ENCODE results near the gene VEZF1. TPM values are rescaled to one million over a fixed set of nuclear protein-coding genes. Genes with fewer than 3 reads are reported as not detected.

The VEZF1 gene
- total and polyA plus RNA-seq, 2 experiments from 2014 or later = 36.0 to 67.7 TPM

DNA sequence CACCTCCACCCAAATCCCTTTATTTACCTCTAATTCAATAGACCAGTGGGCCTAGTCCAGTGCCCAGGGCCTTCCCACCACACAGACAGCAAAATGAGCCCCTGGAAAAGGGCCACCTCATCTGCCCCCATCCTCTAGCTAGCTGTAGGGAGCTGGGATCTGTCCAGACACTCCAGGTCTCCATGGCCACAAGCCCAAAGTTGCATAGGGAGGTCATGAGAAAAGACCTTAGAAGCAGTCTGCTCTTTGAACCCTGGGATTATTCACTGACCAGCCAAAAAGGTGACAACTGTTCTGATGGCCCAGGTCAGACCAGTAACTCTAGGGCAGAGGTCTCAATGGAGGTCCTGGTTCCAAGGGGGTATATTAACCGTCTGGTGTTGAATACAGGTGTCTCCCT is 34.8 kb downstream of the VEZF1 start:
- no peaks in the 10 kb centered on the region for H3K9me2 ChIP-seq (ENCODE audit: insufficient read depth)
- H2AFZ ChIP-seq = no peak overlapping the region
- H3K4me3 ChIP-seq = no peak overlapping the region
- H3K27me3 ChIP-seq (ENCODE audit: insufficient read depth) = peaks cover 42% of the 10 kb centered on the region
- no peak overlapping the region for H3K4me2 ChIP-seq
- peak overlapping the region; percentile 76; the same call in 1 of the 3 replicates for H3K4me3 Mint-ChIP-seq
- DNase-seq (ENCODE audit: low spot score) = no peak
- H3K79me2 ChIP-seq (replicated peaks; ENCODE audit: insufficient read depth) = no peaks in the 10 kb centered on the region
- no peak overlapping the region for H3K27ac Mint-ChIP-seq
- peaks cover 31% of the 10 kb centered on the region for H3K27me3 Mint-ChIP-seq (ENCODE audit: insufficient read depth, low read depth, poor library complexity)
- H3K4me1 Mint-ChIP-seq = peaks cover 55% of the 10 kb centered on the region
- H3K9me3 Mint-ChIP-seq = peaks cover 3% of the 10 kb centered on the region; the same call in 2 of the 3 replicates
- H3K4me1 ChIP-seq (ENCODE audit: insufficient read depth) = peaks cover 43% of the 10 kb centered on the region
- peaks cover 13% of the 10 kb centered on the region for H3F3A ChIP-seq (replicated peaks; ENCODE audit: low read depth)
- H3K27ac ChIP-seq (ENCODE audit: low read depth) = no peak overlapping the region
- H3K36me3 ChIP-seq (ENCODE audit: insufficient read depth) = no peaks in the 10 kb centered on the region
- TF ChIP-seq ZNF331 (CRISPR knock-in tag; IDR thresholded peaks at IDR 0.05; ENCODE audit: low read depth) (no peak), STAT1 (IDR thresholded peaks at IDR 0.05; ENCODE audit: unreplicated experiment) (no peak), POLR2AphosphoS5 (IDR thresholded peaks at IDR 0.05; ENCODE audit: low read depth) (no peak), EZH2 (IDR thresholded peaks at IDR 0.05; ENCODE audit: low read depth, unreplicated experiment) (no peak), EZH2phosphoT487 (IDR thresholded peaks at IDR 0.05; ENCODE audit: unreplicated experiment) (no peak), REST (IDR thresholded peaks at IDR 0.05; ENCODE audit: unreplicated experiment) (no peak), ZNF114 (CRISPR knock-in tag; IDR thresholded peaks at IDR 0.05) (no peak), CREB1 (CRISPR knock-in tag; IDR thresholded peaks at IDR 0.05; ENCODE audit: low read depth) (no peak), JUNB (IDR thresholded peaks at IDR 0.05; ENCODE audit: unreplicated experiment) (no peak), NANOG (IDR thresholded peaks at IDR 0.05; ENCODE audit: borderline replicate concordance) (no peak)
- TF ChIP-seq, protein P1, sequence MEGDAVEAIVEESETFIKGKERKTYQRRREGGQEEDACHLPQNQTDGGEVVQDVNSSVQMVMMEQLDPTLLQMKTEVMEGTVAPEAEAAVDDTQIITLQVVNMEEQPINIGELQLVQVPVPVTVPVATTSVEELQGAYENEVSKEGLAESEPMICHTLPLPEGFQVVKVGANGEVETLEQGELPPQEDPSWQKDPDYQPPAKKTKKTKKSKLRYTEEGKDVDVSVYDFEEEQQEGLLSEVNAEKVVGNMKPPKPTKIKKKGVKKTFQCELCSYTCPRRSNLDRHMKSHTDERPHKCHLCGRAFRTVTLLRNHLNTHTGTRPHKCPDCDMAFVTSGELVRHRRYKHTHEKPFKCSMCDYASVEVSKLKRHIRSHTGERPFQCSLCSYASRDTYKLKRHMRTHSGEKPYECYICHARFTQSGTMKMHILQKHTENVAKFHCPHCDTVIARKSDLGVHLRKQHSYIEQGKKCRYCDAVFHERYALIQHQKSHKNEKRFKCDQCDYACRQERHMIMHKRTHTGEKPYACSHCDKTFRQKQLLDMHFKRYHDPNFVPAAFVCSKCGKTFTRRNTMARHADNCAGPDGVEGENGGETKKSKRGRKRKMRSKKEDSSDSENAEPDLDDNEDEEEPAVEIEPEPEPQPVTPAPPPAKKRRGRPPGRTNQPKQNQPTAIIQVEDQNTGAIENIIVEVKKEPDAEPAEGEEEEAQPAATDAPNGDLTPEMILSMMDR (conservative IDR thresholded peaks at IDR 0.05; ENCODE audit: low read depth in 2 of 2) = no peak
- TF ChIP-seq, protein P2, sequence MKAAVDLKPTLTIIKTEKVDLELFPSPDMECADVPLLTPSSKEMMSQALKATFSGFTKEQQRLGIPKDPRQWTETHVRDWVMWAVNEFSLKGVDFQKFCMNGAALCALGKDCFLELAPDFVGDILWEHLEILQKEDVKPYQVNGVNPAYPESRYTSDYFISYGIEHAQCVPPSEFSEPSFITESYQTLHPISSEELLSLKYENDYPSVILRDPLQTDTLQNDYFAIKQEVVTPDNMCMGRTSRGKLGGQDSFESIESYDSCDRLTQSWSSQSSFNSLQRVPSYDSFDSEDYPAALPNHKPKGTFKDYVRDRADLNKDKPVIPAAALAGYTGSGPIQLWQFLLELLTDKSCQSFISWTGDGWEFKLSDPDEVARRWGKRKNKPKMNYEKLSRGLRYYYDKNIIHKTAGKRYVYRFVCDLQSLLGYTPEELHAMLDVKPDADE (IDR thresholded peaks at IDR 0.05) = no peak
- TF ChIP-seq, protein P3, sequence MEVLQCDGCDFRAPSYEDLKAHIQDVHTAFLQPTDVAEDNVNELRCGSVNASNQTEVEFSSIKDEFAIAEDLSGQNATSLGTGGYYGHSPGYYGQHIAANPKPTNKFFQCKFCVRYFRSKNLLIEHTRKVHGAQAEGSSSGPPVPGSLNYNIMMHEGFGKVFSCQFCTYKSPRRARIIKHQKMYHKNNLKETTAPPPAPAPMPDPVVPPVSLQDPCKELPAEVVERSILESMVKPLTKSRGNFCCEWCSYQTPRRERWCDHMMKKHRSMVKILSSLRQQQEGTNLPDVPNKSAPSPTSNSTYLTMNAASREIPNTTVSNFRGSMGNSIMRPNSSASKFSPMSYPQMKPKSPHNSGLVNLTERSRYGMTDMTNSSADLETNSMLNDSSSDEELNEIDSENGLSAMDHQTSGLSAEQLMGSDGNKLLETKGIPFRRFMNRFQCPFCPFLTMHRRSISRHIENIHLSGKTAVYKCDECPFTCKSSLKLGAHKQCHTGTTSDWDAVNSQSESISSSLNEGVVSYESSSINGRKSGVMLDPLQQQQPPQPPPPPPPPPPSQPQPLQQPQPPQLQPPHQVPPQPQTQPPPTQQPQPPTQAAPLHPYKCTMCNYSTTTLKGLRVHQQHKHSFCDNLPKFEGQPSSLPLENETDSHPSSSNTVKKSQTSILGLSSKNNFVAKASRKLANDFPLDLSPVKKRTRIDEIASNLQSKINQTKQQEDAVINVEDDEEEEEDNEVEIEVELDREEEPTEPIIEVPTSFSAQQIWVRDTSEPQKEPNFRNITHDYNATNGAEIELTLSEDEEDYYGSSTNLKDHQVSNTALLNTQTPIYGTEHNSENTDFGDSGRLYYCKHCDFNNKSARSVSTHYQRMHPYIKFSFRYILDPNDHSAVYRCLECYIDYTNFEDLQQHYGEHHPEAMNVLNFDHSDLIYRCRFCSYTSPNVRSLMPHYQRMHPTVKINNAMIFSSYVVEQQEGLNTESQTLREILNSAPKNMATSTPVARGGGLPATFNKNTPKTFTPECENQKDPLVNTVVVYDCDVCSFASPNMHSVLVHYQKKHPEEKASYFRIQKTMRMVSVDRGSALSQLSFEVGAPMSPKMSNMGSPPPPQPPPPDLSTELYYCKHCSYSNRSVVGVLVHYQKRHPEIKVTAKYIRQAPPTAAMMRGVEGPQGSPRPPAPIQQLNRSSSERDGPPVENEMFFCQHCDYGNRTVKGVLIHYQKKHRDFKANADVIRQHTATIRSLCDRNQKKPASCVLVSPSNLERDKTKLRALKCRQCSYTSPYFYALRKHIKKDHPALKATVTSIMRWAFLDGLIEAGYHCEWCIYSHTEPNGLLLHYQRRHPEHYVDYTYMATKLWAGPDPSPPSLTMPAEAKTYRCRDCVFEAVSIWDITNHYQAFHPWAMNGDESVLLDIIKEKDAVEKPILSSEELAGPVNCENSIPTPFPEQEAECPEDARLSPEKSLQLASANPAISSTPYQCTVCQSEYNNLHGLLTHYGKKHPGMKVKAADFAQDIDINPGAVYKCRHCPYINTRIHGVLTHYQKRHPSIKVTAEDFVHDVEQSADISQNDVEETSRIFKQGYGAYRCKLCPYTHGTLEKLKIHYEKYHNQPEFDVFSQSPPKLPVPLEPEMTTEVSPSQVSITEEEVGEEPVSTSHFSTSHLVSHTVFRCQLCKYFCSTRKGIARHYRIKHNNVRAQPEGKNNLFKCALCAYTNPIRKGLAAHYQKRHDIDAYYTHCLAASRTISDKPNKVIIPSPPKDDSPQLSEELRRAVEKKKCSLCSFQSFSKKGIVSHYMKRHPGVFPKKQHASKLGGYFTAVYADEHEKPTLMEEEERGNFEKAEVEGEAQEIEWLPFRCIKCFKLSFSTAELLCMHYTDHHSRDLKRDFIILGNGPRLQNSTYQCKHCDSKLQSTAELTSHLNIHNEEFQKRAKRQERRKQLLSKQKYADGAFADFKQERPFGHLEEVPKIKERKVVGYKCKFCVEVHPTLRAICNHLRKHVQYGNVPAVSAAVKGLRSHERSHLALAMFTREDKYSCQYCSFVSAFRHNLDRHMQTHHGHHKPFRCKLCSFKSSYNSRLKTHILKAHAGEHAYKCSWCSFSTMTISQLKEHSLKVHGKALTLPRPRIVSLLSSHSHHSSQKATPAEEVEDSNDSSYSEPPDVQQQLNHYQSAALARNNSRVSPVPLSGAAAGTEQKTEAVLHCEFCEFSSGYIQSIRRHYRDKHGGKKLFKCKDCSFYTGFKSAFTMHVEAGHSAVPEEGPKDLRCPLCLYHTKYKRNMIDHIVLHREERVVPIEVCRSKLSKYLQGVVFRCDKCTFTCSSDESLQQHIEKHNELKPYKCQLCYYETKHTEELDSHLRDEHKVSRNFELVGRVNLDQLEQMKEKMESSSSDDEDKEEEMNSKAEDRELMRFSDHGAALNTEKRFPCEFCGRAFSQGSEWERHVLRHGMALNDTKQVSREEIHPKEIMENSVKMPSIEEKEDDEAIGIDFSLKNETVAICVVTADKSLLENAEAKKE (CRISPR knock-in tag; IDR thresholded peaks at IDR 0.05) = no peak
- H3K36me3 Mint-ChIP-seq (ENCODE audit: low read depth) = no peaks in the 10 kb centered on the region; the same call in 2 of the 3 replicates
- ATAC-seq = no peak
- no peaks in the 10 kb centered on the region for H4K20me1 ChIP-seq (replicated peaks; ENCODE audit: insufficient read depth)

Measured in GM23338 (cell line).